LNCAP (cell line): ENCODE measurements around the gene CDX1.

Experiments used
- TF ChIP-seq, protein P1 (sequence below): fragments of 450-650 bp; IDR thresholded peaks from 2 replicates; pipeline ENCODE4 v1.5.1; 2017; ENCODE audit warnings: mild to moderate bottlenecking

CDX1 gene

DNA sequence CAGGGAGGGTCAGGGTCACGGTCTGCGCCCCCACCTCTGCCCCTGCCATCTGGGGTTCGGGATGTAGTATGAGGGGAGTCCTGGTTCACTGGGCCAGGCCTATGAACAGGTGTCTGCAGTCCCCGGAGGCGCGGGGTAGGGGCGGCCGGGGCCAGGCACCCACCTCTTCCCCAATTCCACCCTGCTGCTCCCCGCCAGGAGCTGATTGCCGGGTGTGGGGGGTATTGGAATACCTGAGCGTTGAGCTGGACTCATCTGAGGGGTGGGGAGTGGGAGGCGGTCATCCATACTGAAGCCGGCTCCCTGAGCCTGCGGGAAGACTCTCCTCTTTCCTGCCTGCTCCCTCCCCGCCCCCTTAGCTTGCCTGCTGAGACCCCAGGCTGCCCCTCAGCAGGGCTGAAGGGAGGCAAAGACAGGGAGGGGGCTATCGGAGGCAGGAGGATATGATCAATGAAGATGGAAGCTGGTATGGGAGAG, 24.0 kb downstream of the CDX1 start:
- TF ChIP-seq, protein P1, sequence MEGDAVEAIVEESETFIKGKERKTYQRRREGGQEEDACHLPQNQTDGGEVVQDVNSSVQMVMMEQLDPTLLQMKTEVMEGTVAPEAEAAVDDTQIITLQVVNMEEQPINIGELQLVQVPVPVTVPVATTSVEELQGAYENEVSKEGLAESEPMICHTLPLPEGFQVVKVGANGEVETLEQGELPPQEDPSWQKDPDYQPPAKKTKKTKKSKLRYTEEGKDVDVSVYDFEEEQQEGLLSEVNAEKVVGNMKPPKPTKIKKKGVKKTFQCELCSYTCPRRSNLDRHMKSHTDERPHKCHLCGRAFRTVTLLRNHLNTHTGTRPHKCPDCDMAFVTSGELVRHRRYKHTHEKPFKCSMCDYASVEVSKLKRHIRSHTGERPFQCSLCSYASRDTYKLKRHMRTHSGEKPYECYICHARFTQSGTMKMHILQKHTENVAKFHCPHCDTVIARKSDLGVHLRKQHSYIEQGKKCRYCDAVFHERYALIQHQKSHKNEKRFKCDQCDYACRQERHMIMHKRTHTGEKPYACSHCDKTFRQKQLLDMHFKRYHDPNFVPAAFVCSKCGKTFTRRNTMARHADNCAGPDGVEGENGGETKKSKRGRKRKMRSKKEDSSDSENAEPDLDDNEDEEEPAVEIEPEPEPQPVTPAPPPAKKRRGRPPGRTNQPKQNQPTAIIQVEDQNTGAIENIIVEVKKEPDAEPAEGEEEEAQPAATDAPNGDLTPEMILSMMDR: no peak

DNA sequence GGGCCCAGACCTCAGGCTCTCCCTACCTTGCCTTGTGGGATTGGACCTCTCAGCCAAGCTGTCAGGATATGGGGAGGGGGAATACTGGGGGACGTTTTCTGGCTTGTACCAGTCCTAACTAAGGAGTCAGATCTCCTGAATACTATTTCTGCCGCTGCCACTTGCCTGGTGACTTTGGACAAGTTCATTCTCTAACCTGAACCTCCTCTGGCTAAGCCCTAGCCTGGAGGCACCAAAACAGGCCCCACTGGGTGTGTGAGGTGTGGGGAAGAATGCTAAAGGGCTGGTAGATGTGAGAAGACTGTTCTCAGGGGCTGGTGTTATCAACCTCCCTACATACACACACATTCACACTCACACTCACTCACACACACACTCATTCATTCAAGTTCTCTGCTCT, 24.4 kb downstream of the CDX1 start:
- TF ChIP-seq, protein P1: no peak

DNA sequence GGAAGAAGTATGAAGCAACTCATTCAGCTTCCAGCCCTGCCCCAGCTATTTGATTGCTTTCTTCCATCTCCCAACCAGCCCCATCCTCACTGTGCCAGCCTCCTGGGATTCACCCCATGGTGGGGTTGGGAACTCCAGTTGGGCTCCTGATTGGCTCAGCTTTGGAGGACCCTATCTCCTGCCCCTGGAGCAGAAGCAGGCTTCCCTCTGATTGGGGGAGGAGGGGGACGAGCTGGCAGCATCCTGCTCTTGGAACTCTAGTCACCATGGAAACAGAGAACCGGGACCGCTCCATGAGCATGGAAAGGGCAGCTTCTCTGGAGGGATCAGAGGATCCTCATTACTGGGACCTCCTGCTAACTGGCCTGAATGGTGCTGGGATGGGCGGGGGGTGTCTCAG, 25.9 kb downstream of the CDX1 start:
- TF ChIP-seq, protein P1: no peak

DNA sequence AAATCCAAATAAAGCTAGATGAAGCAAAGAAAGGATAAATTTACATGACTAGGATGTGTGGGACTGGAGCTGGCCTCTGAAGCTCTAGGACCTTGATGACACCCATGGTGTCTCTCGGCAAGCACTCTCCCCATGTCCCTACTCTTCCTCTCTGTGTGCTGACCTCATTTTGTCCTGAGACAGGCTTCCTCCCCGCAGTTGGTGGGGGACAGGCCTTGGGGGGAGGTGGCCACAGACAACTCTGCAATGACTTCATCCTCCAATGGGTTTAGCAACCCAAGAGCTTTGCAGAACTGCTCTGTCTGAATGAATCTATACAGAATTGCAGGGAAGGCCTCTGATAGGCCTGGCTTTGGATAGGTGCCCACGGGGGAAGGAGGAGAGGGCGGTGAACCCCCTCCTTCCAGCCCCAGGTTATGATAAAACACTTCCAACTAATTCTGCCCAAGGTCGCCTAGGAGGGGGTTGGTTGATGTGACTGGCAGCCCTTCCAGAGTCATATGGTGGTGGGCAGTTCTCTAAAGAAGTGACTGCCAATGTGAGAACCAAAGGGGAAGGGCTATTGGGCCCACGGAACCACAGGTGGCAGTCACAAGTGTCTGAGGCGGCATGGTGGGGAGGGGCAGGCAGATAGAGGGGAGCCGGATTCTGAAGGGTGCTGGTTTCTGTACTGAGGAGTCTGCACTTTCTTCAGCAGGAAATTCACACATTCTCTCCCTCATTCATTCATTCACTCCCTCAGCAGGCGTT, 29.3 kb downstream of the CDX1 start:
- TF ChIP-seq, protein P1: no peak

DNA sequence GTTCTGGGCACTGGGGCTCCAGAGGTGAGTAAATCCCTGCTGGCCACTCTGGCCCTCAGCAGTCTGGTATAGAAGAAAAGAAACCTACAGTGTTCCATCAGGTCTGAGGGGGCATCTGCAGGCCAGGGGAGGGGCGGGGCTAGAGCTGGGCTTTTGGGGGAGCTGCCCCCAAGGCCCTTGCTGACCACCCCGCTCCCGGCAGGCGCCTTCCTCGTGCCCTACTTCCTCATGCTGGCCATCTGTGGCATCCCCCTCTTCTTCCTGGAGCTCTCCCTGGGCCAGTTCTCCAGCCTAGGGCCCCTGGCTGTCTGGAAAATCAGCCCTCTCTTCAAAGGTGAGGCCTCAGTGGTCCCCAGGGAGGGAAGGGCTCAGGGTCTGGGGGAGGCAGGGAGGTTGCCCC, 29.9 kb downstream of the CDX1 start:
- TF ChIP-seq, protein P1: no peak

DNA sequence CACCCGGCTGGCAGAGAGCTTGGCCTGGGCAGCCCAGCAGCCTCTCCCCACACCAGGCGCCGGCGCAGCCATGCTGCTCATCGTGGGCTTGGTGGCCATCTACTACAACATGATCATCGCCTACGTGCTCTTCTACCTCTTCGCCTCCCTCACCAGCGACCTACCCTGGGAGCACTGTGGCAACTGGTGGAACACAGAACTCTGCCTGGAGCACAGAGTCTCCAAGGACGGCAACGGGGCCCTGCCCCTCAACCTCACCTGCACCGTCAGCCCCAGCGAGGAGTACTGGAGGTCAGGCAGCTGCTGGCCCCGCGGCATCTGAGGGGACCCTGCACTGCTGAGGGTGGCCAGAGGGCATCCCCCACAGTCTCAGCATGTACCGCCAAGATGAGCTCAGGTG, 30.4 kb downstream of the CDX1 start:
- TF ChIP-seq, protein P1: no peak

DNA sequence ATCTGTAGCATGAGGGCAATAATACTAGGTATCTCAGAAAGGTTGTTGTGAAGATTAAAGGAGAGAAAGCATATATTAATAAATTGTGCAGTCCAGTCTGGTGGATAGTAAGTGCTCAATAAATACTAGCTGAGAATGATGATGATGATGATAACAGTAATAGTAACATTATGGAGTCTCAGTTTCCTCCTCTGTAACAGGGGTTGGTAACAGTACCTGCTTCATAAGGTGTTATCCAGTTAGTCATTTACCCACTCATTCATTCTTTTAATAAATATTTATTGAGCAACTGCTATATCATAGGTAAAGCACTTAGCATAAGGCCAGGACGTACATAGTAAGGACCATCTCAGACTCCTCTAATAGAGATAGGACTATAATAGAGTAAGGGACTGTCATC, 30.9 kb downstream of the CDX1 start:
- TF ChIP-seq, protein P1: no peak
